ENCODE results near the gene SMIM32. TPM values are rescaled to one million over a fixed set of nuclear protein-coding genes. Genes with fewer than 3 reads are reported as not detected.

The SMIM32 gene
- total and polyA plus RNA-seq, 2 of the 4 experiments (the other 2 are of a cell fraction): not detected

DNA sequence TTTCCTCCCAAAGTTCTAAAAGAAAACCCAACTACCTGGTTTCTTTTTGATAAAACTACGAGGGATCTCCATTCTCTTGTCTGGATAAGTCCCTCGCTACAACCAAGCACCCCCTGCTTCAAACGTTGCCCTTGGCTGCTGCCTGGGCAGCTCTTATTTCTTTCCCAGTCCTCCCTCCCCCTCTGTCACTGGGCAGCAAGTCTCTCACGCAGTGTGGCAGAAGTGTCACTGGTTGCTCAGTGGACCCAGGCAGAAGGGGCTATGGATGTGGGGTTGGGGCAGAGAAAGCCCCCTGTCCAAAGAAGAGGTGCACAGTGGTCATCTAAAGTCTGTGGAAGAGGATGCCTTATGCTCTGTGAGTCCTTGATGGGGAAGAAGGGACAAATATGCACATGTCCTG lies 7.2 kb upstream of the SMIM32 start:
- ChIA-PET POLR2A (ENCODE audit: unreplicated experiment) (no interaction called here), CTCF (no interaction called here)
- no peak overlapping the region for H3K4me3 ChIP-seq (ENCODE audit: insufficient read depth, low read depth, low read length)
- ATAC-seq (ENCODE audit: low read depth) (no peak), DNase-seq (no peak)
- TF ChIP-seq FOS (IDR thresholded peaks at IDR 0.05; ENCODE audit: low read depth, low read length) (no peak), SMC3 (IDR thresholded peaks at IDR 0.05; ENCODE audit: low read depth, low read length) (no peak), RAD21 (IDR thresholded peaks at IDR 0.05; ENCODE audit: low read length) (no peak), CEBPB (IDR thresholded peaks at IDR 0.05; ENCODE audit: low read depth, low read length) (no peak)
- no peaks in the 10 kb centered on the region; the same call in 1 of the 2 replicates for H3K4me1 ChIP-seq (ENCODE audit: control insufficient read depth, insufficient read depth, low read length)
- H3K56ac ChIP-seq (ENCODE audit: extremely low read depth, insufficient read depth, low read length): no peak overlapping the region
- intact Hi-C loops (cut with micrococcal nuclease) (no loop called here), in situ Hi-C loops (cut with MboI; ENCODE audit: low sequenced_read_pairs) (loop anchor here (25.0 kb wide), 1 partner anchor 638 kb away; no protein-coding TSS in a partner anchor), dilution Hi-C loops (cut with HindIII; ENCODE audit: low sequenced_read_pairs, unreplicated experiment) (no loop called here)
- H3K36me3 ChIP-seq (ENCODE audit: control insufficient read depth, insufficient read depth, low read length): no peaks in the 10 kb centered on the region
- H2AK9ac ChIP-seq (replicated peaks; ENCODE audit: low read depth, low read length, poor library complexity): no peak overlapping the region
- no peak overlapping the region for H3K4ac ChIP-seq (ENCODE audit: low read depth, low read length)
- H3K27ac ChIP-seq (ENCODE audit: insufficient read depth, low read length): no peak overlapping the region
- H2AK5ac ChIP-seq (ENCODE audit: low read depth, low read length): no peak overlapping the region
- no peak overlapping the region for H2BK120ac ChIP-seq (ENCODE audit: low read depth, low read length)
- H3K27me3 ChIP-seq (ENCODE audit: control insufficient read depth, insufficient read depth, low read length): peaks cover 33% of the 10 kb centered on the region
- H3K9ac ChIP-seq (ENCODE audit: low read depth, low read length): no peak overlapping the region
- H4K8ac ChIP-seq (ENCODE audit: low read depth in 2 of 2, low read length in 2 of 2): no peak overlapping the region
- H4K20me1 ChIP-seq (ENCODE audit: insufficient read depth, low read length): no peaks in the 10 kb centered on the region
- H2BK5ac ChIP-seq (ENCODE audit: low read depth, low read length, poor library complexity, severe bottlenecking): no peak overlapping the region
- WGBS, 2 experiments (ENCODE audit: extremely low coverage in 2 of 2, insufficient read length in 1 of 2): 0% methylated on average over 1 of the region's 4 CpGs; no CpG with 5 or more reads in 1 of the 2 experiments
- H3K14ac ChIP-seq (replicated peaks; ENCODE audit: low read depth, low read length): no peak overlapping the region
- H3K4me2 ChIP-seq (ENCODE audit: low read depth, low read length): no peak overlapping the region
- BruUV-seq (replicated peaks): no TSS peak
- H3K18ac ChIP-seq (ENCODE audit: low read depth, low read length): no peak overlapping the region
- no peak overlapping the region for H2BK20ac ChIP-seq (ENCODE audit: low read depth, low read length)
- no peak overlapping the region for H4K91ac ChIP-seq (ENCODE audit: insufficient read depth, low read depth, low read length)
- no peaks in the 10 kb centered on the region for H3K9me1 ChIP-seq (ENCODE audit: insufficient read depth, low read length)
- H2BK15ac ChIP-seq (ENCODE audit: low read depth, low read length): no peak overlapping the region
- no peak overlapping the region for H2AFZ ChIP-seq (replicated peaks; ENCODE audit: low read length, poor library complexity)
- H3K79me1 ChIP-seq (ENCODE audit: low read depth in 1 of 2, low read length in 2 of 2): no peaks in the 10 kb centered on the region
- no peak overlapping the region for H3K23ac ChIP-seq (ENCODE audit: low read depth, low read length)
- no peak overlapping the region for H4K5ac ChIP-seq (ENCODE audit: low read depth, low read length)
- no peaks in the 10 kb centered on the region for H3K9me3 ChIP-seq (ENCODE audit: control insufficient read depth, insufficient read depth, low read length)

Data from IMR-90 (cell line).